OCI-LY7 (cell line): Measurements from ENCODE around the gene RIMKLB.

ENCODE experiments used
- EZH2phosphoT487 ChIP-seq: fragments of 200-600 bp; sonication (generic); IDR thresholded peaks from 2 replicates; pipeline ENCODE4 v1.6.1; 2018; ENCODE audit warnings: low read depth, borderline replicate concordance, mild to moderate bottlenecking, mixed run types, antibody characterized with exemption, low read length, moderate library complexity, mixed read lengths
- TF ChIP-seq, protein P1 (sequence below): fragments of 200-600 bp; sonication (generic); conservative IDR thresholded peaks from 2 replicates; pipeline ENCODE4 v1.5.1; 2014; ENCODE audit warnings: mild to moderate bottlenecking, antibody characterized with exemption, low read length, moderate library complexity, mixed read lengths

DNA sequence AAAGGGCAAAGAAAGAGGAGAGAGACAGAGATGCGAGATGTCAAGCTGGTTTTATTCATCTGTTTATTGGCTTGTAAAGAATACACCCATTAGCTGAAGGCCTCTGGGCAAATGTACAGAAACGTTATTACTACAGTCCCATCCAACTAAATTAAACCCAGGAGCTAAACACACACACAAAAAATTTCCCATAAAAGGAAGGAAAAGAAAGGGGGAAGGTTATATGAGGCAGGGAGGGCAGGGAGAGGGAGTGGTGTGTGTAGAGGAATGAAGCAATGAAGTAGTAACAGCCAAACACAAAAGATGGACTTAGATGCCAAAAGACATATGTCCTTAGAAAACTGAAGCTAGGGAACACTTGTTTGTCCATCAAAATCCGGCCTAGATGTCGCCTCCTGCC is 32.0 kb upstream of the RIMKLB start:
- TF ChIP-seq, protein P1, sequence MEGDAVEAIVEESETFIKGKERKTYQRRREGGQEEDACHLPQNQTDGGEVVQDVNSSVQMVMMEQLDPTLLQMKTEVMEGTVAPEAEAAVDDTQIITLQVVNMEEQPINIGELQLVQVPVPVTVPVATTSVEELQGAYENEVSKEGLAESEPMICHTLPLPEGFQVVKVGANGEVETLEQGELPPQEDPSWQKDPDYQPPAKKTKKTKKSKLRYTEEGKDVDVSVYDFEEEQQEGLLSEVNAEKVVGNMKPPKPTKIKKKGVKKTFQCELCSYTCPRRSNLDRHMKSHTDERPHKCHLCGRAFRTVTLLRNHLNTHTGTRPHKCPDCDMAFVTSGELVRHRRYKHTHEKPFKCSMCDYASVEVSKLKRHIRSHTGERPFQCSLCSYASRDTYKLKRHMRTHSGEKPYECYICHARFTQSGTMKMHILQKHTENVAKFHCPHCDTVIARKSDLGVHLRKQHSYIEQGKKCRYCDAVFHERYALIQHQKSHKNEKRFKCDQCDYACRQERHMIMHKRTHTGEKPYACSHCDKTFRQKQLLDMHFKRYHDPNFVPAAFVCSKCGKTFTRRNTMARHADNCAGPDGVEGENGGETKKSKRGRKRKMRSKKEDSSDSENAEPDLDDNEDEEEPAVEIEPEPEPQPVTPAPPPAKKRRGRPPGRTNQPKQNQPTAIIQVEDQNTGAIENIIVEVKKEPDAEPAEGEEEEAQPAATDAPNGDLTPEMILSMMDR, result no peak
- TF ChIP-seq EZH2phosphoT487, result no peak
